Stimulated activated CD8-positive, alpha-beta memory T cell treated with anti-CD3 and anti-CD28 coated beads, Interleukin-4, amount 100 ng/mL, for 4 hours (primary cell): ENCODE measurements around the gene GRIK4.

ENCODE experiments used
- DNase-seq, 2 donors: peaks; one replicate each; pipeline ENCODE4 v3.0.0-alpha.2; 2020; ENCODE audit warnings: low read depth in 2 of 2, low spot score in 1 of 2

GRIK4 gene

GRCh38 chr11:120903686-120904085 is 392.1 kb downstream of the GRIK4 start:
- DNase-seq, result no peak

- no peak for DNase-seq
These were observed 392.6 kb downstream of the GRIK4 start for GRCh38 chr11:120904116-120904515.

GRCh38 chr11:120906766-120907165 is 395.2 kb downstream of the GRIK4 start:
- no peak for DNase-seq

GRCh38 chr11:120907971-120908370 is 396.4 kb downstream of the GRIK4 start:
- DNase-seq, result no peak

- peak in 1 of 2 donors; percentile 8 for DNase-seq
These were observed 397.1 kb downstream of the GRIK4 start for GRCh38 chr11:120908461-120909181.

- no peak for DNase-seq
These were observed 398.3 kb downstream of the GRIK4 start for GRCh38 chr11:120909676-120910416.

GRCh38 chr11:120911943-120912342 is 400.4 kb downstream of the GRIK4 start:
- DNase-seq, result no peak

- DNase-seq, result no peak
These were observed 401.0 kb downstream of the GRIK4 start for GRCh38 chr11:120912504-120912903.

GRCh38 chr11:120912915-120913314 is 401.4 kb downstream of the GRIK4 start:
- no peak for DNase-seq

GRCh38 chr11:120914021-120914420 is 402.5 kb downstream of the GRIK4 start:
- no peak for DNase-seq

GRCh38 chr11:120914601-120915000 is 403.1 kb downstream of the GRIK4 start:
- DNase-seq, result no peak

- no peak for DNase-seq
These were observed 406.2 kb downstream of the GRIK4 start for GRCh38 chr11:120917559-120918239.

GRCh38 chr11:120918257-120918656 is 406.7 kb downstream of the GRIK4 start:
- no peak for DNase-seq

GRCh38 chr11:120919045-120919444 is 407.5 kb downstream of the GRIK4 start:
- DNase-seq, result no peak

- no peak for DNase-seq
These were observed 408.0 kb downstream of the GRIK4 start for GRCh38 chr11:120919566-120919965.

GRCh38 chr11:120923866-120924508 is 412.4 kb downstream of the GRIK4 start:
- DNase-seq, result no peak

- DNase-seq, result no peak
These were observed 414.4 kb downstream of the GRIK4 start for GRCh38 chr11:120925944-120926343.

- no peak for DNase-seq
These were observed 417.1 kb downstream of the GRIK4 start for GRCh38 chr11:120928627-120929026.

- no peak for DNase-seq
These were observed 417.5 kb downstream of the GRIK4 start for GRCh38 chr11:120929090-120929489.

GRCh38 chr11:120929664-120930154 is 418.2 kb downstream of the GRIK4 start:
- DNase-seq, result no peak

GRCh38 chr11:120931057-120931779 is 419.7 kb downstream of the GRIK4 start:
- no peak for DNase-seq
